HG03342 (cell line): ENCODE results near the gene MUC4.
"Not testable (repeated sequence)": the region's sequence is repeated elsewhere in the genome, so short reads cannot be mapped to it uniquely, and the experiment has no call there.

Experiments
- ATAC-seq: cut with Tn5 transposase; IDR thresholded peaks from one replicate; pipeline ENCODE4 v1.9.1; 2021; ENCODE audit warnings: mild to moderate bottlenecking, moderate library complexity; ENCODE audit not compliant: unreplicated experiment

Gene MUC4

GRCh38 chr3:195813916-195814640 lies 2.3 kb upstream of the MUC4 start:
- no peak for ATAC-seq

GRCh38 chr3:195812366-195812765 lies 637 bp upstream of the MUC4 start:
- no peak for ATAC-seq

GRCh38 chr3:195810455-195810845 lies 1.3 kb downstream of the MUC4 start:
- no peak for ATAC-seq

GRCh38 chr3:195809796-195810454 lies 1.8 kb downstream of the MUC4 start:
- ATAC-seq, result no peak

GRCh38 chr3:195809291-195809785 lies 2.4 kb downstream of the MUC4 start:
- no peak for ATAC-seq

- ATAC-seq, result no peak
Measured at GRCh38 chr3:195808741-195809290, 2.9 kb downstream of the MUC4 start.

- ATAC-seq, result no peak
Measured at GRCh38 chr3:195807681-195808121, 4.0 kb downstream of the MUC4 start.

GRCh38 chr3:195806916-195807231 lies 4.9 kb downstream of the MUC4 start:
- no peak for ATAC-seq

- no peak for ATAC-seq
Measured at GRCh38 chr3:195806211-195806915, 5.4 kb downstream of the MUC4 start.

- not testable (repeated sequence) for ATAC-seq
Measured at GRCh38 chr3:195805588-195805987, 6.1 kb downstream of the MUC4 start.

GRCh38 chr3:195805181-195805580 lies 6.5 kb downstream of the MUC4 start:
- no peak for ATAC-seq

GRCh38 chr3:195803289-195803908 lies 8.3 kb downstream of the MUC4 start:
- ATAC-seq, result no peak

- ATAC-seq, result no peak
Measured at GRCh38 chr3:195802795-195803194, 8.9 kb downstream of the MUC4 start.

- no peak for ATAC-seq
Measured at GRCh38 chr3:195802261-195802701, 9.4 kb downstream of the MUC4 start.

- no peak for ATAC-seq
Measured at GRCh38 chr3:195801251-195802183, 10.2 kb downstream of the MUC4 start.

- ATAC-seq, result no peak
Measured at GRCh38 chr3:195800240-195800639, 11.5 kb downstream of the MUC4 start.

GRCh38 chr3:195796795-195797194 lies 14.9 kb downstream of the MUC4 start:
- ATAC-seq, result no peak

- no peak for ATAC-seq
Measured at GRCh38 chr3:195794708-195795107, 17.0 kb downstream of the MUC4 start.

- not testable (repeated sequence) for ATAC-seq
Measured at GRCh38 chr3:195792621-195793020, 19.1 kb downstream of the MUC4 start.

- ATAC-seq, result no peak
Measured at GRCh38 chr3:195790901-195791300, 20.8 kb downstream of the MUC4 start.
